ENCODE data around the gene PHTF1.
"Not testable (repeated sequence)": the region's sequence is repeated elsewhere in the genome, so short reads cannot be mapped to it uniquely, and the experiment has no call there.

PHTF1 gene

GRCh38 chr1:113721010-113721409, 38.3 kb downstream of the PHTF1 start:
- DNase-seq (ENCODE audit: low spot score) = no peak

GRCh38 chr1:113718621-113719020, 40.7 kb downstream of the PHTF1 start:
- DNase-seq (ENCODE audit: low spot score) = not testable (repeated sequence)

GRCh38 chr1:113717506-113717905, 41.8 kb downstream of the PHTF1 start:
- DNase-seq (ENCODE audit: low spot score) = not testable (repeated sequence)

- peak; percentile 7 for DNase-seq (ENCODE audit: low spot score)
Observed at GRCh38 chr1:113714606-113715269, 44.5 kb downstream of the PHTF1 start.

DNA sequence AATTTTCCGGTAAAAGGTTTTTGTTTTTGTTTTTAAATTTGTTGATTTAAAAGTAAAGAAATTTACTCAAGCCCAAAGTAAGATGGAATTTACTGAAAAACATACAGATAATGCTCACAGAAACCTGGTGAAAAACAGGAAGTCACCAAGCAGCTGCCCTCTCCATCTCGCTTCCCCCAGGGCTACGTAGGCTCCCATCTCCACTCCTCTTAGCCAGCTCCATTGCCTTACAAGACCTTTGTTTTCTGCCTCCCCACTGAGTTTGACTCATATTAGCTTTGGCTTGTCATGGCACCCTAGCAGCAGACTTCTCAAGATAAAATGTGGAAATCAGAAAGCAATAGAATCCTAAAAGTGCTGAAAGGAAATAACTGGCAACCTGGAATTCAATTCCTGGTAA, 57.9 kb downstream of the PHTF1 start:
- DNase-seq (ENCODE audit: low spot score) = no peak

GRCh38 chr1:113694910-113695309, 64.4 kb downstream of the PHTF1 start:
- DNase-seq (ENCODE audit: low spot score) = no peak

GRCh38 chr1:113692824-113693431, 66.4 kb downstream of the PHTF1 start:
- DNase-seq (ENCODE audit: low spot score) = no peak

GRCh38 chr1:113692342-113692741, 66.9 kb downstream of the PHTF1 start:
- DNase-seq (ENCODE audit: low spot score) = no peak

GRCh38 chr1:113691184-113691583, 68.1 kb downstream of the PHTF1 start:
- no peak for DNase-seq (ENCODE audit: low spot score)

- DNase-seq (ENCODE audit: low spot score) = no peak
Observed at GRCh38 chr1:113686891-113687618, 72.2 kb downstream of the PHTF1 start.

DNA sequence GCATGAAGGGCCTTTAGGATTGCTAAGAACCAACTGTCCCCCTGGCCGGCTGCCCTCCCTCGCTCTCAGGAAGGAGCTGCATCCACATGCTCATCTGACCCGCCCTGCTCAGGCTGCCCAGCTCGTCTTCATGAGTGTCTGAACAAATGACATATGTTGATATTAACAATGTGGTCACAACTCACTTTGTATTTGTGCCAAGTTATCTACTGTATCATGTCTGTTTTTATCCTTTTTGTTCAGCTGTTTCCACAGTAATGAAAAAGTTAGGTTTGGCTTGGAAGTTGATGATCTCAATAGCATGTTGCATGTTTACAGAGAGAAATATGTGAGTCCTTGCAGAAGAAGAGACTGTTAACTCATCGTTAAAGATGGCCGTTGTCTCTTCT, 75.1 kb downstream of the PHTF1 start:
- DNase-seq (ENCODE audit: low spot score) = no peak

DNA sequence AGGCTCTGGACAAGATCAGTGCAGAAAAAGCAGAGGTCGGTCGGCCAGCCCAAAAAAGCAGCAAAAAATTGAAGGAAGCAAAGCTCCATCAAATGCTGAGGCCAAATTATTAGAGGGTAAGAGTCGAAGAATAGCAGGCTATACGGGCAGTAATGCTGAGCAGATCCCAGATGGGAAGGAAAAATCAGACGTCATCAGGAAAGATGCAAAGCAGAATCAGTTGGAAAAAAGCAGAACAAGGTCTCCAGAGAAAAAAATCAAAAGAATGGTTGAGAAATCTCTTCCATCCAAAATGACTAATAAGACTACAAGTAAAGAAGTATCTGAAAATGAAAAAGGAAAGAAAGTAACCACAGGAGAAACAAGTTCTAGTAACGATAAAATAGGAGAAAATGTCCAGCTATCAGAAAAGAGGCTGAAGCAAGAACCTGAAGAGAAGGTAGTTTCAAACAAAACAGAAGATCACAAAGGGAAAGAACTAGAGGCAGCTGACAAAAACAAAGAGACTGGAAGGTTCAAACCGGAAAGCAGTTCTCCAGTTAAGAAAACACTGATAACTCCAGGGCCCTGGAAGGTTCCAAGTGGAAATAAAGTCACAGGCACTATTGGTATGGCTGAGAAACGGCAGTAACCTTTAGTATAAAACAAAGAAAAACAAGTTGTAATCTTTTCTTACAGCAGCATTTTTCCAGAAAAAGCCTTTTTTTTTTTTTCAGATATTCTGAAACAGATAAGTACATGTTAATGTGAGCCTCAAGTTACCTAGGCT, 75.7 kb downstream of the PHTF1 start:
- DNase-seq (ENCODE audit: low spot score) = no peak

DNA sequence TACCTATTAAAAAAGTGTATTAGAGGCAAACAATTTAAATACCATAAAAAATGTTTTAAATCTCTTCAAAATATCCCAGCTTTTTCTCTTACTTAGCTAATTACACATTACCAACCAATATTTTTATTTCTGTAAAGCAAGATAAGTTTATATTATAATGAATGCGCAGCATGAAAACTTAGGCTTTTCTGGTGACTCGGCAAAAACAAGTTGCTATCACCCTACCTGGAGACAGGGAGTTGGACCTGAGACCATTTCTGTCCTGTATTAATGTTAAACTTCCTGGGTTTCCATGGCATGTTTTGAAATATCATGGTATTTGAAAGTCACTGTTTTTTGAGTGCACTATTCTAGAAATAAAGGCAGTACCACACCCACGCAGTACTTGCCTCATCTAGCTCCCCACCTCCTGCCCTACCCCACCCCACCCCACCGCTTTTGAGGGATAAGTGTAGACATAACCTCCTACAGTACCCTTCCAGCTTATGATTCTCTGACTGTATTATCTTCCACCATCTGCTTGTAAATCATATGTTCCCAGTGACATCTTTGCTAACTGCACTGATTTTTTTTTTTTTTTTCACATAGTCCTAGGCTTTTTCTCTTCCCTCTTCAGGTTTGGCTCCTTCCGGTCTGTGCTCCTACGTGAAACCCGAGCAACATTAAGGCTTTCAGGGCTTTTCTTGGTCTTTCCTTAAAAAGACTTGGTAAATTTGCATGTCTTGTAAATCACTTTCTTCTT, 77.5 kb downstream of the PHTF1 start:
- DNase-seq (ENCODE audit: low spot score) = no peak

- no peak for DNase-seq (ENCODE audit: low spot score)
Observed at GRCh38 chr1:113678159-113678469, 81.2 kb downstream of the PHTF1 start.

DNA sequence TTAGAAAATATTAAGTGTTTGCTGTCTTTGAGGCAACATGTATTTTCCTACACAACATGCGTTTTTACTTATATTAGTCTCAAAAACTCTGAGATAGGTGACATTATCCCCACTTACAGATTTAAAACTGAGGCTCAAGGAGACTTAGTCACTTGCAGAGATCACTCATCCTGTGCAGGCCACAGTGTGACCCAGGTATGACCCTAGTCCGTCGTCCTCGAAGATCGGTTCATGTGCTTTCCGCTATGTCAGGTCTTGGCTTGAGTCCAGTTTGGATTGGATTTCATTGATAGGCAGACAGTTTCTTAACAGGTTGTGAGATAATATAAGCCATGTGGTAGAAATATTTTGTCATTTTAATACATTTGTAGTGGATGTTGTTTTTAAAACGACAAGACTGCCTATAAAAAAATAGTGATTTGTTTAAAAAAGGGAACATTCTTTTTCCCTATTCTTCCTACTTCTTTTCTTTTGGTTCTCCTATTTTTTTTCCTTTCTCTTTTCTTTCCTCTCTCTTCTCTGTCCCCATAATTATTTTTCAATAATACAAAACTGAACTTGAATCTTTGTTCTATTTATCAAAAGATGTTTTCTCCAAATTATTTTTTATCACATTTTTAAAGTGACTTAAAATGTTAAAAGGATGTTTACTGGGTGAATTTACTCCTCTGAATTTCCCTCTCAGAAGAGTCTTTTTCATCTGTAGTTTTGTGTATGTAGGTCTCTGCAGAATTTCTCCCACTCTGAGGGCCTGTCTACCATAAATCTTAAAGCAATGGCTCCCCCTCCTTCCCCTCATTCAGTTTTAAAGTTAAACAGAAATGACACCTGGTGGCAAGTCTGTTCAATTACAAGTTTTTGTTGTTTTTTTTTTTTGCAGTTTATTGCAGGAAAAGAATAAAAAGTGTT, 81.8 kb downstream of the PHTF1 start:
- DNase-seq (ENCODE audit: low spot score) = peak; percentile 70

DNA sequence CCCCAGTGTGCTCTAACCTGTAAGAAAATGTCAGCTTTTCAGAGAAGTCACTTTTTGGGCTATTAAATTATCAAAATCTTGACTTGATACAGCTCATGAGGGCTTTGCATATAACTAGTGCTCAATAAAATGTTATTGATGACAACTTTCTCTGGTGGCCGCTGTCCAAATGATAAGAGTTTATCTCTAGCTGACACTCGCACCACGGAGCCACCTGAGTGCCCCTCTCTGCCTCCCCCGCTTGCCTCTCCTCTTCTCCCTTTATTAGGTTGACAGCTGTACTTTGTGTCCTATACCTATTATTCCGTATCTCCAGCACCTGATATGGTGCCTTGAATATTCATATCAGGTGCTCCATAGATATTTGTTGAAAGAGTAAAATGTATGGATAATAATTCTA, 82.8 kb downstream of the PHTF1 start:
- DNase-seq (ENCODE audit: low spot score) = no peak

DNA sequence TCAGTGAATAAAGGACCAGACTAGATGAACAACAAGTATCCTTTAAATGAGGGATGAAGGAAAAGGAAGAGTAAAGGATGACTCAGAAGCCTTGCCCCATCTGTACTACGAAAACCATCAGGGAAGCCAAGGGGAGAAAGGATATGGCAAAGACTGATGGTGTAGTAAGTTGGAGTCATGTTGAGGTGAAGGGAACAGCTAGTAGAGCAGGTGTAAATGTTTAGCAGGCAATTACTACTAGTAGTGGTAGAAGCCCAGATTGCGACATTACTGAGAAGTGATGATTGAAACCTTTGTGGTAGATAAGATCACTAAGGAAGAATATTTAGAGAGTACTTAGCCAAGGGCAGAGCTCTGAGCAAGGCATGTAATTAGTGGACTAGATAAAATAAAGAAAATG, 84.0 kb downstream of the PHTF1 start:
- DNase-seq (ENCODE audit: low spot score) = peak; percentile 30

DNA sequence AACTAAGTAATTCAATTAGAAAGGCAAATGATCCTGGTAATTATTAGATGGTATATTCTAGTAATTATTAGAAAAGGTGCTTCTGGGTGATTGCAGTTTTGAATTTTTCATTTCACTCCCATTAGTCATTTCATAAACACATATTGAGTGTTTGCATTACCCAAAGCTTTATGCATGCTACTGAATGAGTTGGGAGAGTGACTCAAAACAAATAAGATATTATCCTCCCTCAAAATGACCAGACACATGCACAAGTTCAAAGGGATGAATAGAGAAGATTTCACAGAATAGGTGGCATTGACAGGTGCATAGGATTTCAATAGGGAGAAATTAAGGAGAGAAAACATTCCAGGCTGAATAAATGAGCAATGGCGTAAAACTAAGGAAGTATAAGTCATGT, 84.7 kb downstream of the PHTF1 start:
- DNase-seq (ENCODE audit: low spot score) = no peak

DNA sequence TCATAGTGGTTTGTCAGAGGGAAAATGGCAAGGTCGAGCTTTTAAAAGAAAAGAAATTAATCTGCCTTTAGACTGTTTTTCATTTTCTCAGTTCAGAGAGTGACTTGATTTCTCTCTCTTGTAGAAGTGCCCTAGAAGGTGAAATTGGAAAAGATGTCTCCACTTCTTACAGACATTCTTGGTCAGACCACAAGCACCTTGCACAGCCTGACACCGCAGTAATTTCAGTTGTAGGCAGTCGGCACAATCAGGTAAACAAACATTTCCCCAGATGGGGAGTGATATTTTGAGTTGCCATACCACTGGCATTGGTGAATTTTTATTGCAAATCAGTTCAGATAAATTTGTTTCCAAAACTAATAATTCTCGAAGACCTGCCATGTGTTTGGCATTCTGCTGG, 86.8 kb downstream of the PHTF1 start:
- no peak for DNase-seq (ENCODE audit: low spot score)

DNA sequence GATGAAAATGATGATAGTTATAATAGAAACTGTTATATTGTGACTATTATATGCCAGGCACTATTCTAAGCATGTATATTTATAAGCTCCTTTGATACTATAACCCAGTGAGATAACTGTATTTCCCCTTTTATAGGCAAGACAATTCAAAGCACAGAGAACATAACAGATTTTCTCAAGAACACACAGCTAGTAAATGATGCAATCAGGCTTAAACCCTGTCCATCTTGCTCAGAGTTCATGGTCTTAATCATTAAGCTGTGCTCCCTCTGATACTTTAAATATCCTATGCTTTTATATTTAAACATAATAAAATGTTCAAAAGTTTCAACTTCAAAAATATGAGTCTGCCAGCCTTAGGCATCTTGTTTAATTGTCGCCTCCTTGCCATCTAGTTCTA, 88.6 kb downstream of the PHTF1 start:
- DNase-seq (ENCODE audit: low spot score) = no peak

- no peak for DNase-seq (ENCODE audit: low spot score)
Observed at GRCh38 chr1:113669988-113670387, 89.3 kb downstream of the PHTF1 start.
